RWPE2 (cell line): ENCODE measurements around the gene COL4A3.

Experiments used
- ATAC-seq: fragments of 200-7000 bp; cut with Tn5 transposase; 3 replicates; pipeline ENCODE4 v1.9.1; 2021; ENCODE audit warnings: low read depth
- DNase-seq: peaks from one replicate; pipeline ENCODE4 v3.0.0-alpha.2; 2020; ENCODE audit warnings: low spot score
- H3K27ac ChIP-seq: fragments of 450-650 bp; 2 replicates; pipeline ENCODE4 v1.5.1; 2017; ENCODE audit warnings: mild to moderate bottlenecking; ENCODE audit not compliant: poor library complexity, severe bottlenecking
- H3K27me3 ChIP-seq: fragments of 250-450 bp; sonication (Bioruptor Pico); 2 replicates; pipeline ENCODE4 v1.5.1; 2021; ENCODE audit warnings: mild to moderate bottlenecking, moderate library complexity; ENCODE audit not compliant: insufficient read depth, poor library complexity, severe bottlenecking
- H3K36me3 ChIP-seq: fragments of 250-450 bp; sonication (Bioruptor Pico); 2 replicates; pipeline ENCODE4 v1.5.1; 2020; ENCODE audit warnings: low read depth, mild to moderate bottlenecking, moderate library complexity
- H3K4me1 ChIP-seq: fragments of 250-450 bp; sonication (Bioruptor Pico); 2 replicates; pipeline ENCODE4 v1.5.1; 2021; ENCODE audit warnings: mild to moderate bottlenecking, moderate library complexity; ENCODE audit not compliant: insufficient read depth, poor library complexity, severe bottlenecking
- H3K4me3 ChIP-seq: fragments of 250-450 bp; sonication (Bioruptor Pico); 2 replicates; pipeline ENCODE4 v1.5.1; 2021; ENCODE audit warnings: mild to moderate bottlenecking, moderate library complexity; ENCODE audit not compliant: severe bottlenecking
- H3K9me3 ChIP-seq: fragments of 250-450 bp; sonication (Bioruptor Pico); 2 replicates; pipeline ENCODE4 v1.5.1; 2021; ENCODE audit warnings: mild to moderate bottlenecking, moderate library complexity; ENCODE audit not compliant: severe bottlenecking
- TF ChIP-seq, protein P1 (sequence below): fragments of 450-650 bp; IDR thresholded peaks from one replicate; pipeline ENCODE4 v1.5.1; 2017; ENCODE audit warnings: mild to moderate bottlenecking, moderate library complexity; ENCODE audit not compliant: poor library complexity, severe bottlenecking

Gene COL4A3

DNA sequence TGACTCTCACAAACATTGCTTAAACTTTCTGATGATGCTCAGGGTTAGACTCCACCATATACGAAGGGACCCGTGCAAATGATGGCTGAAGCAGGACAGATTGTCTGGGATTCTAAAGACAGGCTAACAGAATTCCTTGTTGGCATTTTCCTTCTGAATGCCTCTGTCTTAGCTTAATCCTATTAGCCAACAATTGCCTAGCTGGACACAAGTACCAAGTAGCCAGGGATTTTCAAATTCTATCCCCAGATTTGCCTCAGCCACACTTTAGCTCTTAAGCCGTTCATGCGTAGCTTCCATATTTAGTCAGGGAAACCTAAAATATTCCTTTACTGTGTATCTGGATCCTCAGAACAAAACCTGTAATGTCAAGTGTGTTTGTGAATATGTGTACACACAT is 40.0 kb downstream of the COL4A3 start:
- Histone ChIP-seq H3K9me3 (no peaks in the 10 kb centered on the region), H3K27ac (no peak overlapping the region), H3K4me1 (no peaks in the 10 kb centered on the region), H3K4me3 (no peak overlapping the region), H3K36me3 (no peaks in the 10 kb centered on the region), H3K27me3 (no peaks in the 10 kb centered on the region)
- ATAC-seq (no peak), DNase-seq (no peak)
- TF ChIP-seq, protein P1, sequence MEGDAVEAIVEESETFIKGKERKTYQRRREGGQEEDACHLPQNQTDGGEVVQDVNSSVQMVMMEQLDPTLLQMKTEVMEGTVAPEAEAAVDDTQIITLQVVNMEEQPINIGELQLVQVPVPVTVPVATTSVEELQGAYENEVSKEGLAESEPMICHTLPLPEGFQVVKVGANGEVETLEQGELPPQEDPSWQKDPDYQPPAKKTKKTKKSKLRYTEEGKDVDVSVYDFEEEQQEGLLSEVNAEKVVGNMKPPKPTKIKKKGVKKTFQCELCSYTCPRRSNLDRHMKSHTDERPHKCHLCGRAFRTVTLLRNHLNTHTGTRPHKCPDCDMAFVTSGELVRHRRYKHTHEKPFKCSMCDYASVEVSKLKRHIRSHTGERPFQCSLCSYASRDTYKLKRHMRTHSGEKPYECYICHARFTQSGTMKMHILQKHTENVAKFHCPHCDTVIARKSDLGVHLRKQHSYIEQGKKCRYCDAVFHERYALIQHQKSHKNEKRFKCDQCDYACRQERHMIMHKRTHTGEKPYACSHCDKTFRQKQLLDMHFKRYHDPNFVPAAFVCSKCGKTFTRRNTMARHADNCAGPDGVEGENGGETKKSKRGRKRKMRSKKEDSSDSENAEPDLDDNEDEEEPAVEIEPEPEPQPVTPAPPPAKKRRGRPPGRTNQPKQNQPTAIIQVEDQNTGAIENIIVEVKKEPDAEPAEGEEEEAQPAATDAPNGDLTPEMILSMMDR = no peak

GRCh38 chr2:227205701-227206100 is 41.3 kb downstream of the COL4A3 start:
- Histone ChIP-seq H3K4me1 (no peaks in the 10 kb centered on the region), H3K27ac (no peak overlapping the region), H3K27me3 (no peaks in the 10 kb centered on the region), H3K9me3 (no peaks in the 10 kb centered on the region), H3K4me3 (no peak overlapping the region), H3K36me3 (no peaks in the 10 kb centered on the region)
- DNase-seq (no peak), ATAC-seq (no peak)
- TF ChIP-seq, protein P1 = no peak

DNA sequence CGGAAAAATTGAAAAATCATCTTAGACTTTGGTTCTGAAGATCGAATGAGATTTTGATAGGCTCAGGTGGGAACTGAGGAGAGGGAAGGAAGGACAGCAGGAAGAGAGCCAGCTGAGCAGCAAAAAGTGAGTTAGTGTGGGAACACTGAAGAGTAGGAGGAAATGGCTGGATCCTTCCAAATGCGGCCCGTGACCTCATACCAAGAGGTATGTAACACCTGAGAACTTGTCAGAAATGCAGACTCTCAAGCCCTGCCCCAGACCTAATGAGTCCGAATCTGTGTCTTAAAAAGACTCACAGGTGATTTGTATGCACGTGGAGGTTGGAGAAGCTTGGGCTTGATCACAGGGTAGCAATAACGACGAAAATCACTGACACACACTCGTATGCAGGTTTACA is 42.0 kb downstream of the COL4A3 start:
- H3K27ac ChIP-seq = no peak overlapping the region
- H3K4me1 ChIP-seq = no peaks in the 10 kb centered on the region
- no peak for ATAC-seq
- no peaks in the 10 kb centered on the region for H3K9me3 ChIP-seq
- H3K27me3 ChIP-seq = no peaks in the 10 kb centered on the region
- no peak for DNase-seq
- no peaks in the 10 kb centered on the region for H3K36me3 ChIP-seq
- H3K4me3 ChIP-seq = no peak overlapping the region
- TF ChIP-seq, protein P1 = no peak

DNA sequence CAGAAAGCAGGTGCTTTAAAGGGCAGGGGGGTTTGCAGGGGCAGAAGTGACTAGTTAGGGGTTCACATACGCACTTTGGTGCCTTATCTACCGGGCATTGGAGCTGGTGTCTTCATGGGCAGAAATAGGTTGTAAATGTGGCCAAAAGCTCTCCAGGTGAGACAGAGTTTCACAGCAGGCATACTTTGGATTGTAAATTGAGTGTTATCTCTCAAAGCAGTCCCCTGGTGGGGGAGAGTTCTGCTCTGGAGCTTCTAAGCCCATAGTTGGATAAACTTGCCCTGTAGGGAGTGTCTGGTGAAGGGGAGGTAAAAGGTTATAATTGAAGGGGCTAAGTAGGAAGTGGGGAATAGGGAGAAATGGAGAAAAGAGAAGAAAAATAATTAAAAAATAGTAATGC is 43.1 kb downstream of the COL4A3 start:
- TF ChIP-seq, protein P1 = no peak
- Histone ChIP-seq H3K4me1 (no peaks in the 10 kb centered on the region), H3K36me3 (no peaks in the 10 kb centered on the region), H3K27me3 (no peaks in the 10 kb centered on the region), H3K4me3 (no peak overlapping the region), H3K9me3 (no peaks in the 10 kb centered on the region), H3K27ac (no peak overlapping the region)
- DNase-seq = no peak
- no peak for ATAC-seq

DNA sequence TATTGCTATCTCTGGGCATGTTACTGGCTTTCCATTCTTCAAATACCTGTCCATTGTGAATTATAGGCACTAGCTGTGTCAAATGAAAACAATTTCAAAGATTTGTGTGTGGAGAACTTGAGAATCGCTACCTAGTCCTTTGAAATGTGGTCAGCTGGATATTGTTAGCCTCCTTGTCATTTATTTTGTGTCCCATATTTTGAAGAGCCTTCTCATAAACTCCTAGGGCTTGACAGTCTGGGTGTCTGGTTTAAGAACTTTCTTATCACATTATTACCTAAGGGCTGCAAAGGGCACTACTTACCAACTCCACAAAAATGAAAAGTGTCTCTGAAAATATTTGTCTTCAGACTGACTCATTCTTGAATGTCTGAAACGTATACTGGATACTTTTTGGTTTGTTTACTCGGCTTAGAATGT is 50.2 kb downstream of the COL4A3 start:
- H3K9me3 ChIP-seq = no peaks in the 10 kb centered on the region
- H3K36me3 ChIP-seq = no peaks in the 10 kb centered on the region
- H3K4me1 ChIP-seq = no peaks in the 10 kb centered on the region
- no peak overlapping the region for H3K4me3 ChIP-seq
- ATAC-seq = peak; percentile 25; the same call in 1 of the 3 replicates
- no peaks in the 10 kb centered on the region for H3K27me3 ChIP-seq
- TF ChIP-seq, protein P1 = no peak
- no peak overlapping the region for H3K27ac ChIP-seq
- DNase-seq = no peak
